Measurements from ENCODE around the gene CTXND2.
"Not testable (repeated sequence)": the region's sequence is repeated elsewhere in the genome, so short reads cannot be mapped to it uniquely, and the experiment has no call there.

GRCh38 chr1:150878931-150879330 lies 8.0 kb upstream of the CTXND2 start:
- not testable (repeated sequence) for TF ChIP-seq ZNF280A (IDR thresholded peaks at IDR 0.05; ENCODE audit: low read depth, partially characterized antibody); SETDB1 (IDR thresholded peaks at IDR 0.05; ENCODE audit: low read length); HMGN3 (IDR thresholded peaks at IDR 0.05; ENCODE audit: borderline replicate concordance, extremely low read depth, insufficient read length, low read depth, low read length); MYBL2 (IDR thresholded peaks at IDR 0.05; ENCODE audit: low read depth); MYBL2 (CRISPR knock-in tag; IDR thresholded peaks at IDR 0.05; ENCODE audit: borderline replicate concordance); ZNF175 (CRISPR knock-in tag; IDR thresholded peaks at IDR 0.05; ENCODE audit: low read depth); CREM (IDR thresholded peaks at IDR 0.05; ENCODE audit: low read depth); CUX1 (CRISPR knock-in tag; IDR thresholded peaks at IDR 0.05)
